GM19099 (cell line): ENCODE measurements around the gene ZC3H10.

Source experiments
- POLR2A ChIP-seq: IDR thresholded peaks from 3 replicates; pipeline ENCODE4 v1.6.1; 2011; ENCODE audit warnings: low read depth; ENCODE audit not compliant: insufficient read length; ENCODE audit errors: extremely low read depth

Gene ZC3H10

GRCh38 chr12:56086608-56087007 lies 31.5 kb upstream of the ZC3H10 start:
- TF ChIP-seq POLR2A: no peak

- TF ChIP-seq POLR2A: no peak
Observed at GRCh38 chr12:56087220-56087619, 30.8 kb upstream of the ZC3H10 start.

- TF ChIP-seq POLR2A: no peak
Observed at GRCh38 chr12:56097738-56098137, 20.3 kb upstream of the ZC3H10 start.

- no peak for TF ChIP-seq POLR2A
Observed at GRCh38 chr12:56098592-56098991, 19.5 kb upstream of the ZC3H10 start.

GRCh38 chr12:56099787-56100186 lies 18.3 kb upstream of the ZC3H10 start:
- no peak for TF ChIP-seq POLR2A

- TF ChIP-seq POLR2A: no peak
Observed at GRCh38 chr12:56101045-56101444, 17.0 kb upstream of the ZC3H10 start.

GRCh38 chr12:56102683-56103065 lies 15.4 kb upstream of the ZC3H10 start:
- no peak for TF ChIP-seq POLR2A

- TF ChIP-seq POLR2A: no peak
Observed at GRCh38 chr12:56103066-56103711, 14.9 kb upstream of the ZC3H10 start.

GRCh38 chr12:56103823-56104108 lies 14.3 kb upstream of the ZC3H10 start:
- no peak for TF ChIP-seq POLR2A

- peak; percentile 96 for TF ChIP-seq POLR2A
Observed at GRCh38 chr12:56104109-56104814, 13.8 kb upstream of the ZC3H10 start, which contains the start of gene PA2G4. Gene PA2G4 (plus strand): TSS chr12:56104559. CDS start chr12:56104738, 179 bp downstream.

- TF ChIP-seq POLR2A: no peak
Observed at GRCh38 chr12:56104815-56105608, 13.1 kb upstream of the ZC3H10 start.

GRCh38 chr12:56105609-56105902 lies 12.5 kb upstream of the ZC3H10 start:
- TF ChIP-seq POLR2A: no peak

GRCh38 chr12:56107242-56107641 lies 10.8 kb upstream of the ZC3H10 start:
- no peak for TF ChIP-seq POLR2A

- TF ChIP-seq POLR2A: no peak
Observed at GRCh38 chr12:56110571-56110970, 7.5 kb upstream of the ZC3H10 start.

- TF ChIP-seq POLR2A: no peak
Observed at GRCh38 chr12:56114084-56114483, 4.0 kb upstream of the ZC3H10 start.

GRCh38 chr12:56115329-56115728 lies 2.7 kb upstream of the ZC3H10 start:
- no peak for TF ChIP-seq POLR2A
